Measurements from ENCODE around the gene CELF1.

The CELF1 gene

DNA sequence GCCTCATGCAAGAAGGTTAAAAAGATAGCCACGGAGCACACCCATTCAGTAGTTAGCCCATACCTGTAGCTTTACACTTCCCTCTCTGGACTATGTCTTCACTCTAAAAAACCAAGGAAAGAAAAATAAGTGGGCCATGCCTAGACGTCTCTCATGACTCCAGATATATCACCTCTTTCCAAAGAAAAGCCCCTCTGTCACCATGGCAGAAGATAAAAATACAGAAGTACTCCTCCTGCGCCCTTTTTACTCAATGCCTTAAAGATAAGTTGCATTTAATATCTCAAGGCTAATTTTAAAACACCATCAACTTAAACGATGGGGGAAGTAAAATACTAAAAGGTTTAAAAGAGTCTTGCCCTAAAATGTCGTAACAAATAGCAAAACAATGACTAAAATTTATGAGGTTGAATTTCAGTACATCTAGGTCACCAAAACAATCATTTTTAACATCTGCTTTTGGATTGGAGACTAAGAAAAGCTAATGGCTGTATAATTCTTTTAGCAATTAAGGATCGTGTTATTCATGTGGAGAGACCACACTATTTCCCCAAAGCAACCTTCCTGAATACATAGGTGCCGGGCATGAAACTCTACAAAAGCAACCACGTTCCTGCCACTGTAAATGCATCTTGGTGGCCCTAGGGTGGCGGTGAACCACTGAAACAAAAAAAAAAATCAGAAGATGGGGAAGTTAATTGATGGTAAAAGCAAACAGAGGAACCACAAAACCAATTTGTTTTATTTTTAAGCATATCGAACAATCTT, 46.0 kb downstream of the CELF1 start:
- no peak overlapping the region for H3K27ac ChIP-seq
- H3K9ac ChIP-seq, result no peak overlapping the region
- no peak overlapping the region for H3K4me2 ChIP-seq (ENCODE audit: low read length)
- no peak overlapping the region for H3K4me3 ChIP-seq (ENCODE audit: low read depth, low read length)
- no peaks in the 10 kb centered on the region for H3K36me3 ChIP-seq (ENCODE audit: control insufficient read depth, insufficient read depth, low read length)
- peaks cover 12% of the 10 kb centered on the region for H3K4me1 ChIP-seq
- TF ChIP-seq, protein P1, sequence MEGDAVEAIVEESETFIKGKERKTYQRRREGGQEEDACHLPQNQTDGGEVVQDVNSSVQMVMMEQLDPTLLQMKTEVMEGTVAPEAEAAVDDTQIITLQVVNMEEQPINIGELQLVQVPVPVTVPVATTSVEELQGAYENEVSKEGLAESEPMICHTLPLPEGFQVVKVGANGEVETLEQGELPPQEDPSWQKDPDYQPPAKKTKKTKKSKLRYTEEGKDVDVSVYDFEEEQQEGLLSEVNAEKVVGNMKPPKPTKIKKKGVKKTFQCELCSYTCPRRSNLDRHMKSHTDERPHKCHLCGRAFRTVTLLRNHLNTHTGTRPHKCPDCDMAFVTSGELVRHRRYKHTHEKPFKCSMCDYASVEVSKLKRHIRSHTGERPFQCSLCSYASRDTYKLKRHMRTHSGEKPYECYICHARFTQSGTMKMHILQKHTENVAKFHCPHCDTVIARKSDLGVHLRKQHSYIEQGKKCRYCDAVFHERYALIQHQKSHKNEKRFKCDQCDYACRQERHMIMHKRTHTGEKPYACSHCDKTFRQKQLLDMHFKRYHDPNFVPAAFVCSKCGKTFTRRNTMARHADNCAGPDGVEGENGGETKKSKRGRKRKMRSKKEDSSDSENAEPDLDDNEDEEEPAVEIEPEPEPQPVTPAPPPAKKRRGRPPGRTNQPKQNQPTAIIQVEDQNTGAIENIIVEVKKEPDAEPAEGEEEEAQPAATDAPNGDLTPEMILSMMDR (IDR thresholded peaks at IDR 0.05), result no peak
- no peak overlapping the region for H2AFZ ChIP-seq
- no peaks in the 10 kb centered on the region for H3K27me3 ChIP-seq (ENCODE audit: control insufficient read depth, insufficient read depth, low read length)
- no peaks in the 10 kb centered on the region for H3K9me3 ChIP-seq (ENCODE audit: control insufficient read depth, low read length)
- peaks cover 43% of the 10 kb centered on the region for H3K79me2 ChIP-seq

DNA sequence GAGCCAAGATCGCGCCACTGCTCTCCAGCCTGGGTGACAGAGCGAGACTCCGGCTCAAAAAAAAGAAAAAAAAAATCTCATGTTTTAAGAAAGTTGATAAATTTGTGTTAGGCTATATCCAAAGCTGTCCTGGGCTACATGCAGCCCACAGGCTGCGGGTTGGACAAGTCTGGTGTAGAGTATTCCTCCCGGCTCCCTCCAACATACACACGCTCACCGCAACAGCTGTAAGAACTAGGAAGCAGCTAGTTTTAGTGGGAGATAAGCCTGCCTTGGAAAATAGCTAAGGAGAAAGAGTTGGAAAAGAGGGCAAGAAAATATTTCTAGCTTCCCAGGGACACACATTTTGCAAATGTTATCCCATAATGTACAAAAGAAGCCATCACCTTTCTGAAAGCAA, 46.6 kb downstream of the CELF1 start:
- H3K36me3 ChIP-seq (ENCODE audit: control insufficient read depth, insufficient read depth, low read length), result no peaks in the 10 kb centered on the region
- TF ChIP-seq, protein P1 (IDR thresholded peaks at IDR 0.05), result no peak
- H3K27me3 ChIP-seq (ENCODE audit: control insufficient read depth, insufficient read depth, low read length), result no peaks in the 10 kb centered on the region
- no peak overlapping the region for H3K4me2 ChIP-seq (ENCODE audit: low read length)
- no peak overlapping the region for H3K4me3 ChIP-seq (ENCODE audit: low read depth, low read length)
- H3K79me2 ChIP-seq, result peaks cover 39% of the 10 kb centered on the region
- H2AFZ ChIP-seq, result no peak overlapping the region
- H3K9me3 ChIP-seq (ENCODE audit: control insufficient read depth, low read length), result no peaks in the 10 kb centered on the region
- peaks cover 10% of the 10 kb centered on the region for H3K4me1 ChIP-seq
- H3K9ac ChIP-seq, result no peak overlapping the region
- no peak overlapping the region for H3K27ac ChIP-seq

DNA sequence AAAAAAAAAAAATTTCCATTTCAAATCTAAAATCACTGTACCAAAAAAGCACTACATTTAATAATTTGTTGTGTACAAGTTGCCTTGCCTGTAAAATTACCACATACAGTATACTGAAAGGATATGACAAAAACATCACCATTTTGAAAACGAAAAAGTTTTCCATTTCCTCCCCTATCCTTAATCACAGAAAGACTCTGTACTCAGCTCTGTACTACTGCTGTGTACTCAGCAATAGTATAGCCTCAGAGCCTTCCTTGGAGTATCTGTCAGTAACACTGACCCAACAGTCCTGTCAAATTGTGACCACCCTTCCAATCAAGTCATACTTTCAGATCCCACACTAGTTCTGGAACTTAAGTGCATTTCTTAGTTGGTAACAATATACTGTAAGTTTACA, 48.0 kb downstream of the CELF1 start:
- H3K27me3 ChIP-seq (ENCODE audit: control insufficient read depth, insufficient read depth, low read length), result no peaks in the 10 kb centered on the region
- H3K4me2 ChIP-seq (ENCODE audit: low read length), result no peak overlapping the region
- no peaks in the 10 kb centered on the region for H3K9me3 ChIP-seq (ENCODE audit: control insufficient read depth, low read length)
- TF ChIP-seq, protein P1 (IDR thresholded peaks at IDR 0.05), result no peak
- H3K4me1 ChIP-seq, result peaks cover 24% of the 10 kb centered on the region
- no peak overlapping the region for H2AFZ ChIP-seq
- no peak overlapping the region for H3K9ac ChIP-seq
- no peaks in the 10 kb centered on the region for H3K36me3 ChIP-seq (ENCODE audit: control insufficient read depth, insufficient read depth, low read length)
- H3K4me3 ChIP-seq (ENCODE audit: low read depth, low read length), result no peak overlapping the region
- H3K79me2 ChIP-seq, result peaks cover 30% of the 10 kb centered on the region
- H3K27ac ChIP-seq, result no peak overlapping the region

DNA sequence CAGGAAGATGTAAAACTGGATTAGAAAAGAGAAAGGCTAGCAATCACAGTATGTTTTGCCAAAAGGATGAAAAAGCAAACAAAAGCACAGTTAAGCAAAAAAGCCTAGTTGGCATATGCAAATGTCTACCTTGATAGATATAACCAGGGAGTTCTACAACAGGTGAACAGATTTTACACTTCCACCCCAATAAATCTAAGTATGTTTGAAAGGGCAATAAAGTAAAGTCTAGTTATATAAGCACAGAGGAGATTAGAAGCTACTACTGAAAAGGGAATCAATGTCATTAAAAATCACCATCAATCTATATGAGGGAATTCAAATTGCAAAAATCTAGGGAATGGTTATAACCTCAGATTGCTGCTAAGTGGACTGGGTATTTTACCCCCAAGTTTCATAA, 49.7 kb downstream of the CELF1 start:
- Histone ChIP-seq H3K4me1 (peaks cover 21% of the 10 kb centered on the region), H3K4me2 (ENCODE audit: low read length) (no peak overlapping the region), H3K9ac (no peak overlapping the region), H3K9me3 (ENCODE audit: control insufficient read depth, low read length) (no peaks in the 10 kb centered on the region), H3K36me3 (ENCODE audit: control insufficient read depth, insufficient read depth, low read length) (no peaks in the 10 kb centered on the region), H3K27ac (no peak overlapping the region), H2AFZ (no peak overlapping the region), H3K4me3 (ENCODE audit: low read depth, low read length) (no peak overlapping the region), H3K79me2 (peaks cover 20% of the 10 kb centered on the region), H3K27me3 (ENCODE audit: control insufficient read depth, insufficient read depth, low read length) (no peaks in the 10 kb centered on the region)
- TF ChIP-seq, protein P1 (IDR thresholded peaks at IDR 0.05), result no peak

DNA sequence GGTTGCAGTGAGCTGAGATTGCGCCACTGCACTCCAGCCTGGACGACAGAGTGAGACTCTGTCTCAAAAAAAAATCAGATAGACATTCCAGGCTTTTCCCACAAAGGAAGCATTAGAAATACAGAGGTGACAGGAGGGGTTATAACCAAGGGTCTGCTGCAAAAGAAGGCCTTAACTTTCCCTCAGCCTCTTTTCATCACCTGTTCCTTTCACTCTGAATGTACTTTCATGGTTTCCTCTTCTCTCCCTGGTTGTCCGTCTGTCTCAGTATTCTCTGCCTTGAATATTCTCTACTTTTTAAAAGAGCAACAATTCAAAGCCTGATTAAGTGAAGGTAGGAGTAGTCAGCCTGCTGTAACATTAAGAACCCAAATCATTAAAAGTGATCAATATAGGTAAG, 50.2 kb downstream of the CELF1 start:
- H3K27ac ChIP-seq, result no peak overlapping the region
- peaks cover 21% of the 10 kb centered on the region for H3K4me1 ChIP-seq
- H3K36me3 ChIP-seq (ENCODE audit: control insufficient read depth, insufficient read depth, low read length), result no peaks in the 10 kb centered on the region
- TF ChIP-seq, protein P1 (IDR thresholded peaks at IDR 0.05), result no peak
- no peak overlapping the region for H2AFZ ChIP-seq
- peaks cover 20% of the 10 kb centered on the region for H3K79me2 ChIP-seq
- no peaks in the 10 kb centered on the region for H3K27me3 ChIP-seq (ENCODE audit: control insufficient read depth, insufficient read depth, low read length)
- H3K9me3 ChIP-seq (ENCODE audit: control insufficient read depth, low read length), result no peaks in the 10 kb centered on the region
- H3K4me3 ChIP-seq (ENCODE audit: low read depth, low read length), result no peak overlapping the region
- no peak overlapping the region for H3K4me2 ChIP-seq (ENCODE audit: low read length)
- no peak overlapping the region for H3K9ac ChIP-seq

All from parathyroid adenoma (tissue), 2 donors.